SH-SY5Y (cell line): ENCODE measurements around the gene DYRK1A.

Source experiments
- GATA2 ChIP-seq: IDR thresholded peaks from 2 replicates; pipeline ENCODE4 v1.6.1; 2011; ENCODE audit warnings: mild to moderate bottlenecking, low read depth, low read length
- GATA3 ChIP-seq: IDR thresholded peaks from 2 replicates; pipeline ENCODE4 v1.6.1; 2011; ENCODE audit warnings: low read depth, mild to moderate bottlenecking, low read length, moderate library complexity

DNA sequence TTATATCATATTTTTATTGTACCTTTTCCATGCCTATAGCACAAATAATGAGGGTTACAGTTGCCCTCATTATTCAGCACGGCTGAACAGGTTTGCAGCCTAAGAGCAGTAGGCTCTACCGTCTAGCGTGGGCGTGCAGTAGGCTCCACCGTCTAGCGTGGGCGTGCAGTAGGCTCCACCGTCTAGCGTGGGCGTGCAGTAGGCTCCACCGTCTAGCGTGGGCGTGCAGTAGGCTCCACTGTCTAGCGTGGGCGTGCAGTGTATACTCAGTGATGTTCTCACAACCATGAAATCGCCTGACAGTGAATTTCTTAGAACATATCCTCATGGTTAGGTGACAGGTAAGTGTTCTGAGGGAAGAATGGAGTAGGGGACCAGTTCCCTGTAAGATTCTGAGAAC lies 84.9 kb downstream of the DYRK1A start:
- TF ChIP-seq GATA3 (no peak), GATA2 (no peak)
